Stimulated activated naive CD8-positive, alpha-beta T cell treated with anti-CD3 and anti-CD28 coated beads, Interleukin-15, Interleukin-2, amounts not matched to agents 100 ng/mL and 50 ng/mL, for 24 hours (primary cell): ENCODE data around the gene PDZD4.

ENCODE experiments used
- H3K27ac Mint-ChIP-seq: one replicate; pipeline ENCODE4 v1.8.0; 2021; ENCODE audit warnings: mild to moderate bottlenecking, mixed read lengths
- H3K27me3 Mint-ChIP-seq: one replicate; pipeline ENCODE4 v1.8.0; 2021; ENCODE audit warnings: mixed read lengths
- H3K36me3 Mint-ChIP-seq: one replicate; pipeline ENCODE4 v1.8.0; 2021; ENCODE audit warnings: low read depth, mixed read lengths
- H3K4me1 Mint-ChIP-seq: one replicate; pipeline ENCODE4 v1.8.0; 2021; ENCODE audit warnings: low read depth, mixed read lengths
- H3K4me3 Mint-ChIP-seq: one replicate; pipeline ENCODE4 v1.8.0; 2021; ENCODE audit warnings: mild to moderate bottlenecking, mixed read lengths
- H3K9me3 Mint-ChIP-seq: one replicate; pipeline ENCODE4 v1.8.0; 2021; ENCODE audit warnings: mixed read lengths

The PDZD4 gene

DNA sequence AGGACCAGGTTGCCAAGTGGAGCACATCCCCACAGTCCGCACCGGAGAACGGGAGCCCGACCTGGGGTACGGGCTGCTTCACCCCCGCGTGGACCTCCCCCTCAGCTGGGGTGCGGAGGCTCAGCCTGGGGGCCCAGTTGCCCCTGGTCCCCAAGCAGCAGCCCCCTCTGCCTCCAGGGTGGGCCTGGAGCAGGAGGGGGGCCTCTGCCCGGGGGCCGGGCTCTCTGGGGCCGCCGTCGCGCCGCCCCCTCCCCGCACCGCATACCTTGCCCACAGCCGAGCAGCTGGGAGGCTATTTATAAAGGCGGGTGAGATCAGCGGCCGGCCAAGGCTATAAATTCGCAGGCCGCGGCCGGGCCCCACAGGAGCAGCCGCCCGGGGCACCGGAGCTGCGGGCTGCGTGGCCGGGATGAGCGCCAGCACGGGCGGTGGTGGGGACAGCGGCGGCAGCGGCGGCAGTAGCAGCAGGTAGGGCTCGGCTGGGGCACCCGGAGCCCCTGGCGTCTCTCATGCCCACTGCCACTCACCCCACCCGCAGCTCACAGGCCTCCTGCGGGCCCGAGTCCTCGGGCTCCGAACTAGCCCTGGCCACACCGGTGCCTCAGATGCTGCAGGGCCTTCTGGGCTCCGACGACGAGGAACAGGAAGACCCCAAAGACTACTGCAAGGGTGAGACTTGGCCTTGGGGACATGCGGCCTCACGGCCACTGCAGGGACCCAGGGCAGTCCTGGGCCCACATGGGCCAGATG lies 49.5 kb downstream of the PDZD4 start, which contains the start of gene SRPK3:
Gene SRPK3, plus strand, starts transcription at position 364 of the 750 bp plus-strand sequence. Its CDS starts 46 bp downstream, at position 410.
- Mint-ChIP-seq H3K36me3 (no peaks in the 10 kb centered on the region), H3K4me1 (peaks cover 5% of the 10 kb centered on the region), H3K27me3 (no peaks in the 10 kb centered on the region), H3K9me3 (no peaks in the 10 kb centered on the region), H3K4me3 (no peak within 1 kb of the TSS), H3K27ac (no peak within 1 kb of the TSS)

DNA sequence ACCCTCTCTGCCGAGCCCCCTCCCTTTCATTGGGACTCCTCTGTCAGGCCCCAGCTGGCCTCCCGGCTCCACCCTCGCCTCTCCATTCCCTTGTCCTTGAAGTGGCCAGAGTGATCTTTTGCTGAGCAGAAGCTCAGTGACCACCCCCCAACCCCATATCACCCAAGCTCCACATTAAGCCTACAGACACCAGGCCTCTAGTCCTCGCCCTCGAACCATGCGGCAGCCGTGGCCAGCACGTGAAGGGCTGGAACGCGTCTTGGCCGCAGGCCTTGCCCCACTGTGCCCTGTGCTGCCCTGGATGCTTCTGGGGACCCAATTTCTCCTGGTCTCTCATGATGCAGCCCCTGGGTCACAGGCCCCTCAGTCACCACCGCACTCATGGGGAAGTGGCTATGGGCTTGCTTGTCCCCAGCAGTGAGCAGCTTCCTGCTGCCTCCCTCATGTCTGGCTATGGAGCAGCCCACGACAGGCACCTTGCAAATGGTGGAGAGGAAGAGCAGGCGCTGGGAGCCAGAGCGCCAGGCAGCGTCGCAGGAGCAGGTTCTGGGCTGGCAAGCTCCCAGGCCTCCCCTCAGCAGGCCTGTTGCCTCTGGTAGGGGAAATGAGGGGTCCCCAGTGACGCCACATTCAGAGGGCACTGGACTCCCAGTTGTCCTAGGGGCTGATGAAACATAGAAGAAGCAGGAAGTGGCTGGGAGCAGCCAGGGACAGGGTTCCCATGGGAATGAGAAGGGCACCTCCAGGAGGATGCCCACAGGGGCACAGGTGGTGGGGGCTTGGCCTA lies 50.3 kb downstream of the PDZD4 start:
- Mint-ChIP-seq H3K4me1 (peaks cover 5% of the 10 kb centered on the region), H3K9me3 (no peaks in the 10 kb centered on the region), H3K27me3 (no peaks in the 10 kb centered on the region), H3K36me3 (no peaks in the 10 kb centered on the region), H3K4me3 (no peak overlapping the region), H3K27ac (no peak overlapping the region)

DNA sequence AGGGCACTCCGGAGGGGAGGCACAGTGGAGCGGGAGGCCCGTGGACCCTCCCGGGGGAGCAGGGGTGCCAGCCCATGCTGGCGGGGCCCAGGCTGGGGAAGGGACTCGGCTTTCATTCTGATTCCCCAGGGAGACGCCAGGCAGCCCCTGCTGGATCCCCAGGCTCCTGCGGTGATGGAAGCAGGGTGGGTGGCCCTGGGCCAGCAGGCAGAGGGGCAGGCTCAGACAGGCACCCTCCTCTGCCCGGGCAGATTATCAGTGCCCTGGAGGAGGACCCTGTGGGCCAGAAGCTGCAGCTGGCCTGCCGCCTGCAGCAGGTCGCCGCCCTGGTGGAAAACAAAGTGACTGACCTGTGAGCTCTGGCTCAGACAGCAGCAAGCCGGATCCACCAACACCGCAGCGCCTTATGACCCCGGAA lies 51.7 kb downstream of the PDZD4 start:
- Mint-ChIP-seq H3K4me3 (no peak overlapping the region), H3K27ac (no peak overlapping the region), H3K36me3 (no peaks in the 10 kb centered on the region), H3K27me3 (no peaks in the 10 kb centered on the region), H3K9me3 (no peaks in the 10 kb centered on the region), H3K4me1 (peaks cover 5% of the 10 kb centered on the region)

DNA sequence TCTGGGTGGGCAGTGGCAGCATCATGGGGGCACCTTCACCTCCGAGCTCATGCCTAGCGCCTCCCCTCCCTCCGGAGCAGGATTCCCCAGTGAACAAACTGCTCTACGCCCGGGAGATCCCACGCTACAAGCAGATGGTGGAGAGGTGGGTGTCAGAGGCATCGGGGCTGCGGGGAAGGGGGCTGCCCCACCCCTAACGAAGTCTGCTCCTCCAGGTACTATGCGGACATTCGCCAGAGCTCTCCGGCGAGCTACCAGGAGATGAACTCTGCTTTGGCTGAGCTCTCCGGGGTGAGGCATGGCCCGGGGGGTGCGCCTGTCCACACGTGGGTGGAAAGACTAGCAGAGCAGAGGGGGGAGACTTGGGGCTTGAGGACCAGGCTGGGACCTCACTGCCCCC lies 52.2 kb downstream of the PDZD4 start:
- Mint-ChIP-seq H3K4me3 (no peak overlapping the region), H3K36me3 (no peaks in the 10 kb centered on the region), H3K9me3 (no peaks in the 10 kb centered on the region), H3K27me3 (no peaks in the 10 kb centered on the region), H3K4me1 (peaks cover 5% of the 10 kb centered on the region), H3K27ac (no peak overlapping the region)

DNA sequence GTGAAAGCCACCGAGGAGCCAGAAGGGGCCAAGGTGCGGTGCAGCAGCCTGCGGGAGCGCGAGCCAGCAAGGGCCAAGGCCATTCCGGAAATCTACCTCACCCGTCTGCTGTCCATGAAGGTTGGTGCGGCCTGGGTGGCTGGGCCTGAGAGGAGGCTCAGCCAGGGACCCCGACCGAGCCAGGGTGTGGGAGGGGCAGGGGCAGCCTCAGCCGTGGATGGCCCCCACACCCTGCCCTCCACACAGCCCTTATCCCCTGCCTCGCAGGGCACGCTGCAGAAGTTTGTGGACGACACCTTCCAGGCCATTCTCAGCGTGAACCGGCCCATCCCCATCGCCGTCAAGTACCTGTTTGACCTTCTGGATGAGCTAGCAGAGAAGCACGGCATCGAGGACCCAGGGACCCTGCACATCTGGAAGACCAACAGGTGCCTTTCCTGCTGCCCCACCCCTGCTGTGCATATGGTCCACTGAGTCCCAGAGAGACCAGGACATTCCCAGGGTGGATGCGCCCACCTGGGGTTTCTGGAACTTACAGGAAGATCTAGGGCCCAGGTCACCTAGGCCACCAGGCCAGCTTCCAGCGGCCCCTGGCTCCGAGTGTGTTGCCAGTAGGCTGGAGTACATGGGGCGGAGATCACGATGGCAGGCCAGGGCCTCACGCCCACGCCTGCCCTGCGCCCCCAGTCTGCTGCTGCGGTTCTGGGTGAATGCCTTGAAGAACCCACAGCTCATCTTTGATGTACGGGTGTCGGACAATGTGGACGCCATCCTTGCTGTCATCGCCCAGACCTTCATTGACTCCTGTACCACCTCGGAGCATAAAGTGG lies 52.9 kb downstream of the PDZD4 start:
- H3K4me3 Mint-ChIP-seq = no peak overlapping the region
- H3K4me1 Mint-ChIP-seq = peaks cover 5% of the 10 kb centered on the region
- H3K27ac Mint-ChIP-seq = no peak overlapping the region
- no peaks in the 10 kb centered on the region for H3K9me3 Mint-ChIP-seq
- no peaks in the 10 kb centered on the region for H3K36me3 Mint-ChIP-seq
- no peaks in the 10 kb centered on the region for H3K27me3 Mint-ChIP-seq

DNA sequence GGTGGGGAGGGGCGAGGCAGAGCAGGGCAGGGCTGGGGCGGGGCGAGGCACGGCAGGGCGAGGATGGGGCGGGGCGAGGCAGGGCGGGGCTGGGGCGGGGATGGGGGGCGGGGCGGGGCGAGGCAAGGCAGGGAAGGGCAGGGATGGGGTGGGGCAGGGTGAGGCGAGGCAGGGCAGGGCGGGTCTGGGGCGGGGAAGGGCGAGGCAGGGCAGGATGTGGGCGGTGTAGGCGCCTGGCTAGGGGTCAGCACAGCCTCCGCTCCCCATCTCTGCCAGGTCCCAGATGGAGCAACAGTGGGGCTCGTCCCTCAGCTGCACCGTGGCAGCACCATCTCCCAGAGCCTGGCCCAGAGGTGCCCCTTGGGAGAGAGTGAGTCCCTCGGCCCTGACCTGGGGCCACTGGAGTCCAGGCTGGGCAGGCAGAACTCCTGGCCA lies 53.7 kb downstream of the PDZD4 start:
- Mint-ChIP-seq H3K4me3 (no peak overlapping the region), H3K36me3 (no peaks in the 10 kb centered on the region), H3K27ac (no peak overlapping the region), H3K9me3 (no peaks in the 10 kb centered on the region), H3K27me3 (no peaks in the 10 kb centered on the region), H3K4me1 (peaks cover 5% of the 10 kb centered on the region)

DNA sequence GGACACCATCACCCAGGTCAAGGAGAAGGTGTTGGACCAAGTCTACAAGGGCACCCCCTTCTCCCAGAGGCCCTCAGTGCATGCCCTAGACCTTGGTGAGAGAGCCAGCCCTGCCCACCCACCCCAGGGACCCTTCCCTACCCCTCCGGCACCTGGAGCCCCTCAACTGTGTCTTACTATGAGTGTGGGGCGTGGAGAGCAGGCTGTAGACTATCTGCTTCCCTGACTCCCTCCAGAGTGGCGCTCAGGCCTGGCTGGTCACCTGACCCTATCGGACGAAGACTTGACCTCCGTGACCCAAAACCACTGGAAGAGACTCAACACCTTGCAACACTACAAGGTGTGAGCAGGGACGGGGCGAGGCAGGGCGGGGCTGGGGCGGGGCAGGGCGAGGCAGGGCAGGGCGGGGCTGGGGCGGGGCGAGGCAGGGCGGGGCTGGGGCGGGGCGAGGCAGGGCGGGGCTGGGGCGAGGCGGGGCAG lies 54.2 kb downstream of the PDZD4 start:
- H3K9me3 Mint-ChIP-seq = no peaks in the 10 kb centered on the region
- H3K36me3 Mint-ChIP-seq = no peaks in the 10 kb centered on the region
- no peak overlapping the region for H3K4me3 Mint-ChIP-seq
- H3K27me3 Mint-ChIP-seq = no peaks in the 10 kb centered on the region
- H3K27ac Mint-ChIP-seq = no peak overlapping the region
- peaks cover 5% of the 10 kb centered on the region for H3K4me1 Mint-ChIP-seq

DNA sequence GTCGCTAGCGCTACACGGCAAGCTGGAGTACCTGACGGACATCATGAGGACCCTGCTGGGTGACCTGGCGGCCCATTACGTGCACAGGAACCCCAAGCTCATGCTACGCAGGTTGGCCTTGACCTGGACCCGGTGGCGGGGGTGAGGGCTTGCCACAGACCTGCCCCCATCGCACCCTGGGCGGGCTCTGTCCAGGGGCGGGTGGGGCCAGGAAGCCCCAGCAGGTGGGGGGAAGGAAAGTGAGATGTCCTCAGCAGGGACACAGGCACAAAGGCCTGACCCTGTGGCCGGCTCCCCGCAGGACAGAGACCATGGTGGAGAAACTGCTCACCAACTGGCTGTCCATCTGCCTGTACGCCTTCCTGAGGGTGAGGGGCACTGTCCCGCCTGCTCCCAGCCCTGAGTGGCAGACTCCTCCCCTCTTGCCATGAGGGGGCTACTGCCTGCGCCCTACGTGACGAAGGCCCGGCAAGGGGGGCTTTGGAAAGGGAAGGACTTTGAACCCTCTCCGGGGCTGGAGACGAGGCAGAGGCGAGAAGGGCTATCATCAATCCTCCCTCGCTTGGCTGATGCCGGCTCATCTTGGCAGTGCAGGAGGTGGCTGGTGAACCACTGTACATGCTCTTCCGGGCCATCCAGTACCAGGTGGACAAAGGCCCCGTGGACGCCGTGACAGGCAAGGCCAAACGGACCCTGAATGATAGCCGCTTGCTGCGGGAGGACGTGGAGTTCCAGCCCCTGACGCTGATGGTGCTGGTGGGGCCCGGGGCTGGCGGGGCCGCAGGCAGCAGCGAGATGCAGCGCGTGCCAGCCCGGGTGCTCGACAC lies 54.8 kb downstream of the PDZD4 start:
- Mint-ChIP-seq H3K27me3 (no peaks in the 10 kb centered on the region), H3K4me1 (peaks cover 5% of the 10 kb centered on the region), H3K9me3 (no peaks in the 10 kb centered on the region), H3K27ac (no peak overlapping the region), H3K36me3 (no peaks in the 10 kb centered on the region), H3K4me3 (no peak overlapping the region)

DNA sequence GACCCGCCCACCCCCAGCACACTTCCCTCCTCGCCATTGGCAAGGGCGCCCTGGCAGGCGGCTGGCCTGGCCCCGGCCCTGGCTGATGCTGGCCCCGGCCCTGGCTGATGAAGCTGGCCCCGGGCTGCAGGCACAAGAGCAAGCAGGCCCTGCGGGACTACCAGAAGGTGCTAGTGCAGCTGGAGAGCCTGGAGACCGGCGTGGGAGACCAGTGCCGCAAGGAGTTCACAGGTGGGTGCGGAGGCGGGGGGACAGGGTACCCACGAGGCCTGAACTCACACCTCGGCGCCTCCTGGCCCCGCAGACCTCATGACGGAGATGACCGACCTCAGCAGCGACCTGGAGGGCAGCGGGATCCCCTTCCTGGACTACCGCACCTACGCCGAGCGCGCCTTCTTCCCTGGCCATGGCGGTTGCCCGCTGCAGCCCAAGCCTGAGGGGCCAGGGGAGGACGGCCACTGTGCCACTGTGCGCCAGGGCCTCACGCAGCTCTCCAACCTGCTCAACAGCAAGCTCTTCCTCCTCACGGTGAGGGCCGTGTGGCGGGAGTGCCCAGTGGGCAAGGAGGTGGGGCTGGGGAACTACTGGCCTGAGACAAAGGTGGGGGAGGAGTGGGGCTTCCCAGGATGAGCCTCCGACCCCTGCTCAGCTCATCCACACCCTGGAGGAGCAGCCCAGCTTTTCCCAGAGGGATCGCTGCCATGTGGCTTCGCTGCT lies 55.6 kb downstream of the PDZD4 start:
- Mint-ChIP-seq H3K36me3 (no peaks in the 10 kb centered on the region), H3K4me3 (no peak overlapping the region), H3K27me3 (no peaks in the 10 kb centered on the region), H3K27ac (no peak overlapping the region), H3K9me3 (no peaks in the 10 kb centered on the region), H3K4me1 (no peaks in the 10 kb centered on the region)

DNA sequence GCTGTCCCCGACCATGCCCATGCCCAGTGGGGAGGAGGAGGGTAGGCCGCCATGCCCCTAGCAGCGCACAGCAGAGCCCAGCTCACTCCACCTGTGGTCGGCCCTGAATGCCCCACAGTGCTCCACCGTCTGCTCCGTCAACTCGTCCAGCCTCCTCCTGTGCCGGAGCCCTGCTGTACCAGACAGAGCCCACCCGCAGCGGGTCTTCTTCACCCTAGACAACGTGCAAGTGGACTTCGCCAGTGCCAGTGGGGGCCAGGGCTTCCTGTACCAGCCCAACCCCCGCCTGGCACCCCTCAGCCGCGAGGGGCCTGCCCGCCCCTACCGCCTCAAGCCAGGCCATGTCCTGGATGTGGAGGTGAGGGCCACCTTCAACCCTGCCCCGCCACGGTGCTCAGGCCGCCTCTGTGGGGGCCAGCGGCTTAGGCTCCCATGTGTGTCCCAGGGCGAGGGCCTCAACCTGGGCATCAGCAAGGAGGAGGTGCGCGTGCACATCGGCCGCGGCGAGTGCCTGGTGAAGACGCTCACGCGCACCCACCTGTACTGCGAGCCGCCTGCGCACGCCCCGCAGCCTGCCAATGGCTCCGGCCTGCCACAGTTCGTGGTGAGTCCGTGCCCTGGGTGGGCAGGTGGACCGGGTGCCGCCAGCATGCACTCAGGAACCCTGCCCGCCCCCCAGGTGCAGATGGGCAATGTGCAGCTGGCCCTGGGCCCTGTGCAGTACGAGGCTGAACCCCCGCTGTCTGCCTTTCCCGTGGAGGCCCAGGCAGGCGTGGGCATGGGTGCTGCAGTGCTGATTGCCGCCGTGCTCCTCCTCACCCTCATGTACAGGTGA lies 56.4 kb downstream of the PDZD4 start:
- Mint-ChIP-seq H3K4me1 (no peaks in the 10 kb centered on the region), H3K9me3 (no peaks in the 10 kb centered on the region), H3K4me3 (no peak overlapping the region), H3K27me3 (no peaks in the 10 kb centered on the region), H3K27ac (no peak overlapping the region), H3K36me3 (no peaks in the 10 kb centered on the region)

DNA sequence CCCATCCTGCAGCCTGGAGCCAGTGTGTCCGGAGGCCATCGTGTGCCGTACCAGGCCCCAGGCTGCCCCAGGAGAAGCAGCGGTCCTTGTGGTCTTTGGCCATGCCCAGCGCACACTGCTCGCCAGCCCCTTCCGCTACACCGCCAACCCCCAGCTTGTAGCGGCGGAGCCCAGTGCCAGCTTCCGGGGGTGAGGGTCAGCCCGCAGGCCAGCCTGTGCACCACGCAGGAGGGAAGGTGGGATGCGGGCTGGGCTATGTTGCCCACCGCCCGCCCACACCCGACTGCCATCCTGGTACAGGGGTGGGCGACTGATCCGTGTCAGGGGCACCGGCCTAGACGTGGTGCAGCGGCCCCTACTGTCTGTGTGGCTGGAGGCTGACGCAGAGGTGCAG lies 57.1 kb downstream of the PDZD4 start:
- Mint-ChIP-seq H3K4me3 (no peak overlapping the region), H3K27me3 (no peaks in the 10 kb centered on the region), H3K36me3 (no peaks in the 10 kb centered on the region), H3K9me3 (no peaks in the 10 kb centered on the region), H3K4me1 (peaks cover under 1% of the 10 kb centered on the region), H3K27ac (no peak overlapping the region)

DNA sequence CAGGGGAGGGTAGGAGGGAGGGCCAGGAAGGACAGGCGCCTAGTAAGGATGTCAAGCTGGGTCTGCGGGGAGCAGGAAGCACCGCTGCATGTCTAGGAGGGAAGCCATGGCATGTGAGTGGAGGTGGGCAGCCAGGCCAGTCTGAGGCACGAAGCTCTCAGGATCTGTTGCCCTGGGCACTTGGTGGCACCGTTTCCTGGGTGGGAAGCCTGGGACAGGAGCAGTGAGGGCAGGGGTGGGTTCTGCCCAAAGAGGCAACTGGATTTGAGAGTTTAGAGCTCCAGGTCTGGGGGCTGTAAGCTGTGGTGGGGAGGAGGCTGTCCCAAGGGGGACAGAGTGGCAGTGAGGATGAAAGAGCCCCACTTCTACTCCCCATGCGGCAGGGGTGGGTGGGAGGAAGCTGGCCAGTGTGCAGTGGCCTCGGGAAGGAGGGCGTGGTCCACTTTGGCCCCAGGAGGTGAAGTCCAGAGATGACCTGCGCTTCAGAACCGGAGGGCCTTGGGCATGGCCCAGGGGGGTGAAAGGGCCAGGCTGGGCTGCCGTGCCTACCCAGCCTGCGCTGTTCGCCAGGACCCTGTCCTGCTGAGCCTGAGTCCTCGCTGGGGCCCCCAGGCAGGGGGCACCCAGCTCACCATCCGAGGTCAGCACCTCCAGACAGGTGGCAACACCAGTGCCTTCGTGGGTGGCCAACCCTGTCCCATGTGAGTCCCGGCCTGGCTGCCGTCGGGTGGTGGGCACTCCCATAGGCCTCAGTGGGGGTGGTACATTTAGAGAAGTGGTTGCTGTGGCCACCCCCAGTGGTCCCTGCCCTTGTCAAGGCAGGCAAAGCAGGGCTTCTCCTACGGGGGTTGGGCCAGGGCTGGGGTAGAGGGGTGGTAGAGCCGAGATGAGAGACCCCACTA lies 57.8 kb downstream of the PDZD4 start:
- Mint-ChIP-seq H3K9me3 (no peaks in the 10 kb centered on the region), H3K4me3 (no peak overlapping the region), H3K36me3 (no peaks in the 10 kb centered on the region), H3K27ac (no peak overlapping the region), H3K4me1 (peaks cover 6% of the 10 kb centered on the region), H3K27me3 (no peaks in the 10 kb centered on the region)
